ENCODE measurements around the gene NUDT2.

Gene NUDT2

GRCh38 chr9:34392511-34392910 is 63.1 kb downstream of the NUDT2 start:
- DNase-seq, result no peak

Data from GOT3 (cell line).